Heart left ventricle (tissue), 13 donors: Measurements from ENCODE around the gene NTF3.

Source experiments
- POLR2A ChIP-seq, 2 donors: fragments of 450-650 bp; IDR thresholded peaks; one replicate each; pipeline ENCODE4 v1.6.1; 2017; ENCODE audit warnings: antibody characterized with exemption in 2 of 2, mild to moderate bottlenecking in 2 of 2, moderate library complexity in 2 of 2
- TF ChIP-seq, protein P1 (sequence below), 12 donors: fragments of 200-600 bp; sonication (generic) in 4 of 12; IDR thresholded peaks; one replicate each; pipeline versions ENCODE4 v1.5.0 to v1.8.0; 2018 to 2022; ENCODE audit warnings: antibody characterized with exemption in 12 of 12, mild to moderate bottlenecking in 5 of 12
- donor health status: ischemic (EF 13 %, LVEDD 7.1; RV severe dilation, severe dysfunction).
- donor health status: DM: no; HTN: yes; CAD: no.
- donor health status: DM: no; HTN: no; CAD: no.
- donor health status: ischemic (EF 25% LVEDD 6.9; RV normal size, moderate dysfunction).
- donor health status: ischemic (EF 25% LVEDD 5.7; RV mildly dilated, moderate dysfunction).
- donor health status: ischemic (EF 35%, LVEDD 5.7; RV mildly dilated, moderate dysfunction).
- donor health status: nonischemic (EF 11% LVEDD 7.7; RV severe dilation, severe dysfunction).
- donor health status: DM: yes; HTN: yes; CAD: no.
- donor health status: PGD.
- donor health status: ischemic (EF 29% LVEDD 5.4; RV normal size, mild dysfunction).
- donor health status: nonischemic (EF 23%, LVEDD 6.1; RV moderate dilation, normal function).

DNA sequence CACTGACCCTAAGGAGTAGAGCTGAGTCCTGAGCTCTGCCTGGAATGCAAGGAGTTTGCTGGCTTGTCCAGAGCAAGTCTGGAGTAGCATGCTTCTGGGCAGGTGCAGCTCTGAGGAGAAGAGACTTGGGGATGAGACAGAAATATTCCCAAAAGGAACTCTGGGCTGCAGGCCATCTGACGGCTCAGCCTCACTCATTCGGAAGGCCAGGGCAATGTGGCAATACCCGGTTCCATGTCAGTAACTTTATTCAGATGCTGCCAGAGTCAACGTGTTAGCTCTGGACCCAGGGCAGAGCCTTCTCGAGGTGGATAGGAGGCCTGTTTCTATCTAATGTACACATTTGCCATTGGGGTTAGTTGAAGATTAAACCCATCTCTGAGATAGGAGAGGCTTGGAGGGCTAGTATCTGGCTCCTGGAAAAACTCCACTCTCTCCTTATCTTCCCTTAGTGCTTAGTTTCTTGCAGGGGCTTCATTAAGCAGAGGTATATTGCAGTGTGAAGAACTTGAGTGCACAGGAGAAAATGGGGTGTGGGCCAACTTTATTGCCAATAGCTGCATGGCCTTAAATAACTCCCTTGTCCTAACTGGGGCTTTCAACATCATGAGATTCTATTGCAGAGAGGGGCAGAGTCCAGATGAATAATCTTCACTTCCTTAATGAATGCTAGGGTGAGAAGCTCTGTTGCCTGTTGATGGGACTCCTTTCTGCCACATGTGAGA, 65.6 kb downstream of the NTF3 start:
- TF ChIP-seq, protein P1, sequence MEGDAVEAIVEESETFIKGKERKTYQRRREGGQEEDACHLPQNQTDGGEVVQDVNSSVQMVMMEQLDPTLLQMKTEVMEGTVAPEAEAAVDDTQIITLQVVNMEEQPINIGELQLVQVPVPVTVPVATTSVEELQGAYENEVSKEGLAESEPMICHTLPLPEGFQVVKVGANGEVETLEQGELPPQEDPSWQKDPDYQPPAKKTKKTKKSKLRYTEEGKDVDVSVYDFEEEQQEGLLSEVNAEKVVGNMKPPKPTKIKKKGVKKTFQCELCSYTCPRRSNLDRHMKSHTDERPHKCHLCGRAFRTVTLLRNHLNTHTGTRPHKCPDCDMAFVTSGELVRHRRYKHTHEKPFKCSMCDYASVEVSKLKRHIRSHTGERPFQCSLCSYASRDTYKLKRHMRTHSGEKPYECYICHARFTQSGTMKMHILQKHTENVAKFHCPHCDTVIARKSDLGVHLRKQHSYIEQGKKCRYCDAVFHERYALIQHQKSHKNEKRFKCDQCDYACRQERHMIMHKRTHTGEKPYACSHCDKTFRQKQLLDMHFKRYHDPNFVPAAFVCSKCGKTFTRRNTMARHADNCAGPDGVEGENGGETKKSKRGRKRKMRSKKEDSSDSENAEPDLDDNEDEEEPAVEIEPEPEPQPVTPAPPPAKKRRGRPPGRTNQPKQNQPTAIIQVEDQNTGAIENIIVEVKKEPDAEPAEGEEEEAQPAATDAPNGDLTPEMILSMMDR (IDR thresholded peaks at IDR 0.05), result no peak
- no peak for TF ChIP-seq POLR2A (IDR thresholded peaks at IDR 0.05)
